Right atrium auricular region (tissue), 2 donors: Measurements from ENCODE around the gene CCDC177. TPM values are rescaled to one million over a fixed set of nuclear protein-coding genes. Genes with fewer than 3 reads are reported as not detected.

Experiments
- DNase-seq: peaks from one replicate; pipeline ENCODE4 v3.0.0-alpha.2; 2019; ENCODE audit warnings: low spot score
- H3K27ac ChIP-seq, 2 donors: fragments of 200-600 bp; sonication (generic); 1 replicate in 1 of 2; 2 replicates in 1 of 2; pipeline ENCODE4 v1.5.1; 2016 to 2019
- H3K27me3 ChIP-seq, 2 donors: fragments of 200-600 bp; sonication (generic); one replicate each; pipeline versions ENCODE4 v1.5.1 to v1.6.0; 2017 to 2019
- H3K36me3 ChIP-seq: fragments of 200-600 bp; sonication (generic); one replicate; pipeline ENCODE4 v1.5.1; 2016
- H3K4me1 ChIP-seq, 2 donors: fragments of 200-600 bp; sonication (generic); one replicate each; pipeline versions ENCODE4 v1.5.1 to v1.6.0; 2017 to 2019
- H3K4me3 ChIP-seq, 2 donors: fragments of 200-600 bp; sonication (generic); 1 replicate in 1 of 2; 2 replicates in 1 of 2; pipeline ENCODE4 v1.5.1; 2017 to 2019; ENCODE audit warnings: mild to moderate bottlenecking in 1 of 2, moderate library complexity in 1 of 2
- H3K9me3 ChIP-seq, 2 donors: fragments of 200-600 bp; sonication (generic); one replicate each; pipeline ENCODE4 v1.5.1; 2019
- total RNA-seq, 2 donors: library from RNA; depleted of rRNA; stranded (reverse); fragments of >200 nt; gene quantifications; one replicate each; pipeline ENCODE4 v1.1.0, GENCODE V29; 2016
- TF ChIP-seq, protein P1 (sequence below), 2 donors: fragments of 200-600 bp; sonication (generic); IDR thresholded peaks; one replicate each; pipeline ENCODE4 v1.5.1; 2019; ENCODE audit warnings: antibody characterized with exemption in 2 of 2

Gene CCDC177
- not detected for total RNA-seq

- no peak for DNase-seq
- H3K4me3 ChIP-seq: peak within 1 kb of the TSS in 1 of 2 donors; percentile 27
- TF ChIP-seq, protein P1, sequence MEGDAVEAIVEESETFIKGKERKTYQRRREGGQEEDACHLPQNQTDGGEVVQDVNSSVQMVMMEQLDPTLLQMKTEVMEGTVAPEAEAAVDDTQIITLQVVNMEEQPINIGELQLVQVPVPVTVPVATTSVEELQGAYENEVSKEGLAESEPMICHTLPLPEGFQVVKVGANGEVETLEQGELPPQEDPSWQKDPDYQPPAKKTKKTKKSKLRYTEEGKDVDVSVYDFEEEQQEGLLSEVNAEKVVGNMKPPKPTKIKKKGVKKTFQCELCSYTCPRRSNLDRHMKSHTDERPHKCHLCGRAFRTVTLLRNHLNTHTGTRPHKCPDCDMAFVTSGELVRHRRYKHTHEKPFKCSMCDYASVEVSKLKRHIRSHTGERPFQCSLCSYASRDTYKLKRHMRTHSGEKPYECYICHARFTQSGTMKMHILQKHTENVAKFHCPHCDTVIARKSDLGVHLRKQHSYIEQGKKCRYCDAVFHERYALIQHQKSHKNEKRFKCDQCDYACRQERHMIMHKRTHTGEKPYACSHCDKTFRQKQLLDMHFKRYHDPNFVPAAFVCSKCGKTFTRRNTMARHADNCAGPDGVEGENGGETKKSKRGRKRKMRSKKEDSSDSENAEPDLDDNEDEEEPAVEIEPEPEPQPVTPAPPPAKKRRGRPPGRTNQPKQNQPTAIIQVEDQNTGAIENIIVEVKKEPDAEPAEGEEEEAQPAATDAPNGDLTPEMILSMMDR (IDR thresholded peaks at IDR 0.05): peak; percentile 80 to 86
- H3K27me3 ChIP-seq: peaks cover 5 to 29% of the 10 kb centered on the region in 2 donors
- peaks cover 0 to 32% of the 10 kb centered on the region in 2 donors for H3K4me1 ChIP-seq
- H3K9me3 ChIP-seq: no peaks in the 10 kb centered on the region
- no peaks in the 10 kb centered on the region for H3K36me3 ChIP-seq
- no peak within 1 kb of the TSS for H3K27ac ChIP-seq
Measured at GRCh38 chr14:69574263-69574953, at the start of gene CCDC177. CCDC177 (minus strand) TSS chr14:69574871; CDS start chr14:69573622, 1,249 bp downstream.

GRCh38 chr14:69624136-69624535, 49.5 kb upstream of the CCDC177 start:
- no peaks in the 10 kb centered on the region for H3K36me3 ChIP-seq
- H3K4me3 ChIP-seq: no peak overlapping the region
- H3K4me1 ChIP-seq: peaks cover 0 to 89% of the 10 kb centered on the region in 2 donors
- TF ChIP-seq, protein P1 (IDR thresholded peaks at IDR 0.05): no peak
- H3K27ac ChIP-seq: no peak overlapping the region
- no peaks in the 10 kb centered on the region for H3K9me3 ChIP-seq
- H3K27me3 ChIP-seq: no peaks in the 10 kb centered on the region
- no peak for DNase-seq

GRCh38 chr14:69620981-69621380, 46.3 kb upstream of the CCDC177 start:
- H3K27ac ChIP-seq: no peak overlapping the region
- TF ChIP-seq, protein P1 (IDR thresholded peaks at IDR 0.05): no peak
- H3K4me1 ChIP-seq: peaks cover 0 to 94% of the 10 kb centered on the region in 2 donors

GRCh38 chr14:69620211-69620611, 45.5 kb upstream of the CCDC177 start:
- Histone ChIP-seq H3K36me3 (no peaks in the 10 kb centered on the region), H3K4me3 (no peak overlapping the region), H3K9me3 (no peaks in the 10 kb centered on the region), H3K27ac (no peak overlapping the region), H3K27me3 (no peaks in the 10 kb centered on the region), H3K4me1 (peaks cover 0 to 94% of the 10 kb centered on the region in 2 donors)
- TF ChIP-seq, protein P1 (IDR thresholded peaks at IDR 0.05): no peak
- DNase-seq: no peak

More at GRCh38 chr14:69620981-69621380, 46.3 kb upstream of the CCDC177 start:
- H3K4me3 ChIP-seq: no peak overlapping the region
- no peaks in the 10 kb centered on the region for H3K27me3 ChIP-seq
- no peaks in the 10 kb centered on the region for H3K36me3 ChIP-seq
- DNase-seq: no peak
- no peaks in the 10 kb centered on the region for H3K9me3 ChIP-seq

DNA sequence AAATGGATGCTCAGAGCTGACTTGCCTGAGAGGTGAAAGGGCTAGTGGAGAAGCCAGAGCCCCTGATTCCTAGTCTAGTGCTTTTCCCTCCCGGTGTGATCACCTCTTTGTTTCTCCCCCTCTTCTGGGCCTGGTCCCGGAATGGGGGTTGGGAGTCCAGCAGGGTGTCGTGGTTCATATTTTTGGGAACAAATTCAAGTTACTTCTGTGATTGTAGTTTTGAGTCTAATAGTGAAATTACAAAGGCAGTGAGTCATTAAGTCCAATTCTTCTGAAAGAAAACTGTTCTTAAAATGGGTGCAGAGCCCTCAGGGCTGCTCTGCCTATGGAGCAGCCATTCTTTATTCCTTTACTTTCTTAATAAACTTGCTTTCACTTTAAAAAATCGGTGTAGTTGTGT, 44.3 kb upstream of the CCDC177 start:
- peaks cover 0 to 94% of the 10 kb centered on the region in 2 donors for H3K4me1 ChIP-seq
- no peak overlapping the region for H3K4me3 ChIP-seq
- DNase-seq: no peak
- H3K36me3 ChIP-seq: no peaks in the 10 kb centered on the region
- TF ChIP-seq, protein P1 (IDR thresholded peaks at IDR 0.05): no peak
- no peak overlapping the region for H3K27ac ChIP-seq
- H3K27me3 ChIP-seq: no peaks in the 10 kb centered on the region
- no peaks in the 10 kb centered on the region for H3K9me3 ChIP-seq
